Stimulated activated effector memory CD8-positive, alpha-beta T cell treated with anti-CD3 and anti-CD28 coated beads, Interleukin-12 subunit alpha, Interleukin-12 subunit beta, amount 100 ng/mL, for 72 hours (primary cell): ENCODE results near the gene AANAT.
"Not testable (repeated sequence)": the region's sequence is repeated elsewhere in the genome, so short reads cannot be mapped to it uniquely, and the experiment has no call there.

Experiments
- ATAC-seq: fragments of 150-1000 bp; cut with Tn5 transposase; 2 replicates; pipeline ENCODE4 v1.10.0; 2021
- DNase-seq, 2 donors: peaks; one replicate each; pipeline ENCODE4 v3.0.0; 2021 to 2022; ENCODE audit warnings: low spot score in 2 of 2
- H3K27ac Mint-ChIP-seq: one replicate; pipeline ENCODE4 v1.8.0; 2022; ENCODE audit warnings: mild to moderate bottlenecking, mixed read lengths
- H3K36me3 Mint-ChIP-seq: one replicate; pipeline ENCODE4 v1.8.0; 2022; ENCODE audit warnings: mild to moderate bottlenecking, mixed read lengths
- H3K4me1 Mint-ChIP-seq: one replicate; pipeline ENCODE4 v1.8.0; 2022; ENCODE audit warnings: mixed read lengths
- H3K4me3 Mint-ChIP-seq: one replicate; pipeline ENCODE4 v1.8.0; 2022; ENCODE audit warnings: mild to moderate bottlenecking, mixed read lengths
- H3K9me3 Mint-ChIP-seq: one replicate; pipeline ENCODE4 v1.8.0; 2022; ENCODE audit warnings: mixed read lengths

The AANAT gene

DNA sequence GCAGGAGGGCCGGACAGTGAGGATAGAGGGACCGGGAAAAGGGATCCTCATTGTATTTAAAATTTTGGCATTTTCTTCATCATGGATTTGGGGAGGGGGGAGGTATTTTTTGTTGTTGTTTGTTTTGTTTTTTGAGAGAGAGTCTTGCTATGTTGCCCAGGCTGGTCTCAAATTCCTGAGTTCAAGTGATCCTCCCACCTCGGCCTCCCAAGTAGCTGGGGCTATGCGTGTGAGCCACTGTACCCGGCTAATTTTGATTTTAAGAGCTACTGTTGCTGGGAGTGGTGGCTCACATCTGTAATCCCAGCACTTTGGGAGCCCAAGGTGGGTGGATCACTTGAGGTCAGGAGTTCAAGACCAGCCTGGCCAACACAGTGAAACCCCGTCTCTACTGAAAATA lies 47.0 kb downstream of the AANAT start:
- ATAC-seq, DNase-seq, H3K9me3 Mint-ChIP-seq: not testable (repeated sequence)
- peak overlapping the region; percentile 63 for H3K4me3 Mint-ChIP-seq
- peak overlapping the region; percentile 97 for H3K27ac Mint-ChIP-seq
- H3K4me1 Mint-ChIP-seq = peaks cover 71% of the 10 kb centered on the region
- peaks cover 15% of the 10 kb centered on the region for H3K36me3 Mint-ChIP-seq

- peaks cover 15% of the 10 kb centered on the region for H3K36me3 Mint-ChIP-seq
- peak overlapping the region; percentile 97 for H3K27ac Mint-ChIP-seq
- H3K9me3 Mint-ChIP-seq = no peaks in the 10 kb centered on the region
- H3K4me1 Mint-ChIP-seq = peaks cover 81% of the 10 kb centered on the region
- peak overlapping the region; percentile 63 for H3K4me3 Mint-ChIP-seq
- DNase-seq = peak; percentile 62 to 91
- peak; percentile 93 for ATAC-seq
Observed at GRCh38 chr17:76515274-76515949, 48.0 kb downstream of the AANAT start.

DNA sequence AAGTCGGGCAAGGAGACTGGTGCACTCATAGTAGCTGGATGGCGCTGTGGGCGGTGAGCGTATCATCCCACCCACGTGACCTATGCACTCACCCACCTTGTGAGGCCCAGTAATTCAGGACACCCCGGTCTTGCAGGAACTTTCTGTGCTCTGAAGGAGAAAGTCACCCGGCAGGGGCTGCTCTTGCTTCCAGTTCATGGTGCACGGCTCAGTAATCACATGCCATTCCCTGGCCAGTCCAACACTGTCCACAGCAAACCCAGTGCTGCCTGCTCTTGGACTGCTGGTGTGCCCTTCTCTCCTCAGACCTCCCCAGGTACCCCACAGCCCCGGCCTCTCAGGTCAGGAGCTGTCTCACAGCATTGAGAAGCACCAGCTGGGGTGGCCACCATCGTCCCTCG lies 50.2 kb downstream of the AANAT start:
- no peaks in the 10 kb centered on the region for H3K9me3 Mint-ChIP-seq
- DNase-seq (no peak), ATAC-seq (no peak)
- peaks cover 15% of the 10 kb centered on the region for H3K36me3 Mint-ChIP-seq
- H3K4me3 Mint-ChIP-seq = no peak overlapping the region
- peak overlapping the region; percentile 58 for H3K27ac Mint-ChIP-seq
- H3K4me1 Mint-ChIP-seq = peaks cover 68% of the 10 kb centered on the region

- Mint-ChIP-seq H3K4me3 (no peak overlapping the region), H3K36me3 (peaks cover 10% of the 10 kb centered on the region), H3K4me1 (peaks cover 67% of the 10 kb centered on the region), H3K9me3 (no peaks in the 10 kb centered on the region), H3K27ac (peak overlapping the region; percentile 53)
- ATAC-seq (no peak), DNase-seq (no peak)
Observed at GRCh38 chr17:76519048-76519966, 51.9 kb downstream of the AANAT start.
